K562 treated with DMSO at 1 percent for 12 hours (cell line): ENCODE results near the gene VWA5A. TPM values are rescaled to one million over a fixed set of nuclear protein-coding genes. Genes with fewer than 3 reads are reported as not detected.

ENCODE experiments used
- total RNA-seq: library from RNA; unstranded; fragments of 300-600 nt; gene quantifications from 2 replicates; pipeline ENCODE4 v1.2.3, GENCODE V29; 2022; ENCODE audit not compliant: insufficient read depth

VWA5A gene
- 8.2 and 19.6 TPM in 2 replicates for total RNA-seq

GRCh38 chr11:124114942-124115781 lies at the start of gene VWA5A:
Gene VWA5A, plus strand, starts transcription at chr11:124115450. Its CDS starts 2,062 bp downstream, at chr11:124117512.

GRCh38 chr11:124183068-124183467 lies 67.8 kb downstream of the VWA5A start, which contains the start of gene OR10D3:
Gene OR10D3, plus strand, starts transcription at chr11:124183345. Its CDS starts 1,925 bp downstream, at chr11:124185270.

Other genes starting within 250 kb of the VWA5A start
- gene TMEM225, start 229.8 kb upstream of the VWA5A start, total RNA-seq, result not detected in 2 replicates
- gene OR8D4, start 213.3 kb upstream of the VWA5A start, total RNA-seq, result not detected in 2 replicates
- gene OR4D5, start 175.8 kb upstream of the VWA5A start, total RNA-seq, result not detected in 2 replicates
- not detected in 2 replicates for gene OR6T1, start 171.6 kb upstream of the VWA5A start, total RNA-seq
- not detected in 2 replicates for gene OR10S1, start 137.7 kb upstream of the VWA5A start, total RNA-seq
- not detected in 2 replicates for gene OR10G6, start 120.3 kb upstream of the VWA5A start, total RNA-seq
- gene OR10G4, start 102.5 kb upstream of the VWA5A start, total RNA-seq, result not detected in 2 replicates
- gene OR10G9, start 92.4 kb upstream of the VWA5A start, total RNA-seq, result not detected in 2 replicates
- gene OR10G8, start 88.7 kb upstream of the VWA5A start, total RNA-seq, result not detected in 2 replicates
- not detected in 2 replicates for gene OR10G7, start 74.1 kb upstream of the VWA5A start, total RNA-seq
- 0.16 TPM in 1 of 2 replicates, not detected in the other for gene OR10D3, start 67.9 kb downstream of the VWA5A start, total RNA-seq
- gene OR8G1, start 125.6 kb downstream of the VWA5A start, total RNA-seq, result not detected in 2 replicates
- 0.98 and 3.2 TPM in 2 replicates for gene OR8G5, start 140.9 kb downstream of the VWA5A start, total RNA-seq
- 0.81 TPM in 1 of 2 replicates, not detected in the other for gene OR8D1, start 198.5 kb downstream of the VWA5A start, total RNA-seq
- gene OR8D2, start 204.7 kb downstream of the VWA5A start, total RNA-seq, result not detected in 2 replicates